ENCODE results near the gene RRM1. TPM values are rescaled to one million over a fixed set of nuclear protein-coding genes. Genes with fewer than 3 reads are reported as not detected.
"Not testable (repeated sequence)": the region's sequence is repeated elsewhere in the genome, so short reads cannot be mapped to it uniquely, and the experiment has no call there.

RRM1 gene
- total RNA-seq, 1 donor from 2014 or later = 41.5 TPM

- DNase-seq (ENCODE audit: low read depth) = no peak
Measured at GRCh38 chr11:4134806-4135205, 40.2 kb downstream of the RRM1 start.

GRCh38 chr11:4138497-4138896 lies 43.9 kb downstream of the RRM1 start:
- DNase-seq (ENCODE audit: low read depth) = no peak

GRCh38 chr11:4140067-4140636 lies 45.6 kb downstream of the RRM1 start:
- DNase-seq (ENCODE audit: low read depth) = no peak

GRCh38 chr11:4146070-4146771 lies 51.6 kb downstream of the RRM1 start:
- DNase-seq (ENCODE audit: low read depth) = no peak

- no peak for DNase-seq (ENCODE audit: low read depth)
Measured at GRCh38 chr11:4146772-4147098, 52.1 kb downstream of the RRM1 start.

- DNase-seq (ENCODE audit: low read depth) = no peak
Measured at GRCh38 chr11:4154503-4154902, 59.9 kb downstream of the RRM1 start.

GRCh38 chr11:4156571-4156970 lies 62.0 kb downstream of the RRM1 start:
- no peak for DNase-seq (ENCODE audit: low read depth)

- DNase-seq (ENCODE audit: low read depth) = not testable (repeated sequence)
Measured at GRCh38 chr11:4158818-4159217, 64.2 kb downstream of the RRM1 start.

- no peak for DNase-seq (ENCODE audit: low read depth)
Measured at GRCh38 chr11:4161305-4161704, 66.7 kb downstream of the RRM1 start.

- no peak for DNase-seq (ENCODE audit: low read depth)
Measured at GRCh38 chr11:4164884-4165590, 70.4 kb downstream of the RRM1 start.

GRCh38 chr11:4167292-4167691 lies 72.7 kb downstream of the RRM1 start:
- DNase-seq (ENCODE audit: low read depth) = no peak

- no peak for DNase-seq (ENCODE audit: low read depth)
Measured at GRCh38 chr11:4167758-4168157, 73.2 kb downstream of the RRM1 start.

GRCh38 chr11:4175620-4176350 lies 81.2 kb downstream of the RRM1 start:
- not testable (repeated sequence) for DNase-seq (ENCODE audit: low read depth)

- DNase-seq (ENCODE audit: low read depth) = no peak
Measured at GRCh38 chr11:4178813-4179662, 84.4 kb downstream of the RRM1 start.

GRCh38 chr11:4180441-4181183 lies 86.0 kb downstream of the RRM1 start:
- no peak for DNase-seq (ENCODE audit: low read depth)

- DNase-seq (ENCODE audit: low read depth) = peak; percentile 53
Measured at GRCh38 chr11:4181782-4182721, 87.5 kb downstream of the RRM1 start.

- no peak for DNase-seq (ENCODE audit: low read depth)
Measured at GRCh38 chr11:4183410-4184057, 88.9 kb downstream of the RRM1 start.

GRCh38 chr11:4184163-4184916 lies 89.7 kb downstream of the RRM1 start:
- no peak for DNase-seq (ENCODE audit: low read depth)

All from myocyte (in vitro differentiated cells).